MG63 (cell line): Measurements from ENCODE around the gene ARF3. TPM values are rescaled to one million over a fixed set of nuclear protein-coding genes. Genes with fewer than 3 reads are reported as not detected.
A peak's percentile ranks its signal among the peaks of the same experiment; 100 is the strongest.

Experiments used
- DNase-seq: peaks from one replicate; pipeline ENCODE4 v3.0.0-alpha.2; 2020
- H3K27me3 ChIP-seq: fragments of 250-450 bp; sonication (Bioruptor Pico); 2 replicates; pipeline ENCODE4 v1.5.1; 2020; ENCODE audit warnings: mild to moderate bottlenecking, moderate library complexity
- H3K36me3 ChIP-seq: fragments of 250-450 bp; sonication (Bioruptor Pico); 2 replicates; pipeline ENCODE4 v1.5.1; 2020; ENCODE audit warnings: mild to moderate bottlenecking, moderate library complexity
- H3K4me3 ChIP-seq: fragments of 250-450 bp; sonication (Bioruptor Pico); 2 replicates; pipeline ENCODE4 v1.5.1; 2020; ENCODE audit warnings: mild to moderate bottlenecking, moderate library complexity
- H3K9me3 ChIP-seq: fragments of 250-450 bp; sonication (Bioruptor Pico); 2 replicates; pipeline ENCODE4 v1.5.1; 2020; ENCODE audit warnings: mild to moderate bottlenecking, moderate library complexity
- total RNA-seq: library from RNA; depleted of rRNA; stranded (reverse); fragments of >200 nt; shearing (Covaris generic); gene quantifications from 2 replicates; pipeline ENCODE4 v1.2.3, GENCODE V29; 2014; ENCODE audit warnings: low replicate concordance; rRNA removed

The ARF3 gene
- total RNA-seq: 77.7 and 79.1 TPM in 2 replicates

- H3K36me3 ChIP-seq: peaks cover 40% of the 10 kb centered on the region
- H3K27me3 ChIP-seq: no peaks in the 10 kb centered on the region
- DNase-seq: peak; percentile 96
- H3K9me3 ChIP-seq: no peaks in the 10 kb centered on the region
- peak within 1 kb of the TSS; percentile 99 for H3K4me3 ChIP-seq
Observed at GRCh38 chr12:48957141-48958048, at the start of gene ARF3. Gene ARF3 (minus strand): TSS chr12:48957487. CDS start chr12:48941095, 16,392 bp downstream.

- Histone ChIP-seq H3K36me3 (peaks cover 16% of the 10 kb centered on the region), H3K27me3 (no peaks in the 10 kb centered on the region), H3K9me3 (no peaks in the 10 kb centered on the region), H3K4me3 (no peak overlapping the region)
- no peak for DNase-seq
Observed at GRCh38 chr12:49000346-49000745, 43.1 kb upstream of the ARF3 start.

GRCh38 chr12:48999371-49000131 lies 42.3 kb upstream of the ARF3 start, which contains the start of gene DDN:
Gene DDN (minus strand): TSS chr12:48999375. CDS start chr12:48999287, 88 bp downstream.
- Histone ChIP-seq H3K36me3 (peaks cover 10% of the 10 kb centered on the region; the same call in 1 of the 2 replicates), H3K27me3 (no peaks in the 10 kb centered on the region; the same call in 1 of the 2 replicates), H3K9me3 (no peaks in the 10 kb centered on the region), H3K4me3 (no peak within 1 kb of the TSS)
- DNase-seq: no peak

- Histone ChIP-seq H3K27me3 (no peaks in the 10 kb centered on the region; the same call in 1 of the 2 replicates), H3K9me3 (no peaks in the 10 kb centered on the region), H3K4me3 (no peak overlapping the region), H3K36me3 (peaks cover 7% of the 10 kb centered on the region; the same call in 1 of the 2 replicates)
- DNase-seq: no peak
Observed at GRCh38 chr12:48998497-48999353, 41.4 kb upstream of the ARF3 start.

GRCh38 chr12:48997719-48998496 lies 40.6 kb upstream of the ARF3 start:
- Histone ChIP-seq H3K9me3 (no peaks in the 10 kb centered on the region), H3K4me3 (no peak overlapping the region), H3K36me3 (0 out of 2 replicates have a peak, but pooled peaks cover 4% of the 10 kb centered on the region), H3K27me3 (no peaks in the 10 kb centered on the region; the same call in 1 of the 2 replicates)
- no peak for DNase-seq

GRCh38 chr12:48996794-48997718 lies 39.8 kb upstream of the ARF3 start:
- H3K4me3 ChIP-seq: no peak overlapping the region
- H3K9me3 ChIP-seq: no peaks in the 10 kb centered on the region
- H3K36me3 ChIP-seq: 0 out of 2 replicates have a peak, but pooled peaks cover 4% of the 10 kb centered on the region
- DNase-seq: no peak
- H3K27me3 ChIP-seq: no peaks in the 10 kb centered on the region; the same call in 1 of the 2 replicates

- Histone ChIP-seq H3K4me3 (no peak overlapping the region), H3K27me3 (no peaks in the 10 kb centered on the region; the same call in 1 of the 2 replicates), H3K36me3 (no peaks in the 10 kb centered on the region), H3K9me3 (no peaks in the 10 kb centered on the region)
- DNase-seq: peak; percentile 75
Observed at GRCh38 chr12:48995086-48995879, 38.0 kb upstream of the ARF3 start.

GRCh38 chr12:48994224-48995085 lies 37.2 kb upstream of the ARF3 start:
- DNase-seq: no peak
- Histone ChIP-seq H3K36me3 (no peaks in the 10 kb centered on the region), H3K9me3 (no peaks in the 10 kb centered on the region), H3K4me3 (no peak overlapping the region), H3K27me3 (no peaks in the 10 kb centered on the region; the same call in 1 of the 2 replicates)

- DNase-seq: no peak
- Histone ChIP-seq H3K27me3 (no peaks in the 10 kb centered on the region; the same call in 1 of the 2 replicates), H3K9me3 (no peaks in the 10 kb centered on the region), H3K36me3 (no peaks in the 10 kb centered on the region), H3K4me3 (no peak overlapping the region)
Observed at GRCh38 chr12:48993787-48994186, 36.5 kb upstream of the ARF3 start.

- Histone ChIP-seq H3K9me3 (no peaks in the 10 kb centered on the region), H3K4me3 (no peak overlapping the region), H3K27me3 (peaks cover 5% of the 10 kb centered on the region), H3K36me3 (no peaks in the 10 kb centered on the region)
- DNase-seq: no peak
Observed at GRCh38 chr12:48991247-48992050, 34.2 kb upstream of the ARF3 start.

GRCh38 chr12:48990552-48990951 lies 33.3 kb upstream of the ARF3 start:
- no peak for DNase-seq
- peaks cover 5% of the 10 kb centered on the region for H3K27me3 ChIP-seq

GRCh38 chr12:48988030-48988649 lies 30.9 kb upstream of the ARF3 start:
- Histone ChIP-seq H3K27me3 (peaks cover 9% of the 10 kb centered on the region), H3K4me3 (no peak overlapping the region), H3K9me3 (no peaks in the 10 kb centered on the region), H3K36me3 (no peaks in the 10 kb centered on the region)
- peak; percentile 56 for DNase-seq

More at GRCh38 chr12:48990552-48990951, 33.3 kb upstream of the ARF3 start:
- Histone ChIP-seq H3K4me3 (no peak overlapping the region), H3K9me3 (no peaks in the 10 kb centered on the region), H3K36me3 (no peaks in the 10 kb centered on the region)
